Epithelial cell of esophagus (primary cell): ENCODE results near the gene GAS2.
A peak's percentile ranks its signal among the peaks of the same experiment; 100 is the strongest.

ENCODE experiments used
- DNase-seq: peaks from one replicate; pipeline ENCODE4 v3.0.0; 2010; ENCODE audit warnings: low read depth
- H3K4me3 ChIP-seq: 2 replicates; pipeline ENCODE4 v1.5.1; 2011; ENCODE audit warnings: mild to moderate bottlenecking, low read length, control low read depth
- CTCF ChIP-seq: IDR thresholded peaks from 2 replicates; pipeline ENCODE4 v1.5.1; 2011; ENCODE audit warnings: low read depth, mild to moderate bottlenecking, low read length, control low read depth, inconsistent platforms; ENCODE audit not compliant: insufficient read depth; ENCODE audit errors: missing control alignments

The GAS2 gene

GRCh38 chr11:22808571-22809197 is 142.3 kb downstream of the GAS2 start:
- no peak overlapping the region for H3K4me3 ChIP-seq
- TF ChIP-seq CTCF: no peak
- DNase-seq: peak; percentile 41

DNA sequence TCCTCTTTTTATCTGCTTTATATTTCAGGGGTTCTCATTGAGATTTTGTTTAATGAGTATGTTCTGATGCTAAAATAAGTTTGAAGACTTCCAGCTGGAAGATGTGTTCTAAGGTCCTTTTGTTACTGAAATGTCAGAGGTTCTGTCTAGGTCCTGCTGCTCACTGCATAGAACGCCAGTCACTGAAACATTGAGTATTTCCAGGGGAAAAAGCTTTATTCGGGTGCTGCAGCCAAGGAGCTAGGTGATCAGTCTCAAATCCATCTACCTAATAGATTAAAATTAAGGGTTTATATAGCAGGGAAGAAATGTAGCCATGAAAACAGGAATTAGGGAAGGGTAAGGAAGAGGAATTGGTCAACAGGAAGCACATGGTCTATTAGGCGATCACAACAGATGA is 143.5 kb downstream of the GAS2 start:
- DNase-seq: no peak
- TF ChIP-seq CTCF: no peak
- no peak overlapping the region for H3K4me3 ChIP-seq

- DNase-seq: no peak
- TF ChIP-seq CTCF: no peak
Observed at GRCh38 chr11:22822203-22822602, 155.8 kb downstream of the GAS2 start.

DNA sequence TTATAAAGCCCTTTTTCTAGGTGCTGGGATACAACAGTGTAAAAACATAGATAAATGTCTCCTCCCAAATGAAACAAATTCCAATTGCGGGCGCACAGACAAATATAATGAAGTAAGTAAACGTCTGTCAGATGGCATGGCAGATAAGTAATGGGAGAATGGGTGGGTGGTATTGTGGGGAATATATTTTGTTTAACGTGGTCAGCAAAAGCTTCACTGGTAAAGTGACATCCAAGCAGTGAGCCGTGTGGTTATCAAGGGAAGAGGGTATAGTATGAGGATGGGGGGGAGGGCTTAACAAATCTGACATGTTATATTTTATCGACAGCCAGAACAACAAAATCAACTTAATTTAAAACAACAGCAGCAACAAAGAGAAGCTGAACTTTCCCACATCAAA is 162.0 kb downstream of the GAS2 start:
- H3K4me3 ChIP-seq: no peak overlapping the region
- TF ChIP-seq CTCF: no peak
- DNase-seq: no peak

More at GRCh38 chr11:22822203-22822602, 155.8 kb downstream of the GAS2 start:
- no peak overlapping the region for H3K4me3 ChIP-seq

DNA sequence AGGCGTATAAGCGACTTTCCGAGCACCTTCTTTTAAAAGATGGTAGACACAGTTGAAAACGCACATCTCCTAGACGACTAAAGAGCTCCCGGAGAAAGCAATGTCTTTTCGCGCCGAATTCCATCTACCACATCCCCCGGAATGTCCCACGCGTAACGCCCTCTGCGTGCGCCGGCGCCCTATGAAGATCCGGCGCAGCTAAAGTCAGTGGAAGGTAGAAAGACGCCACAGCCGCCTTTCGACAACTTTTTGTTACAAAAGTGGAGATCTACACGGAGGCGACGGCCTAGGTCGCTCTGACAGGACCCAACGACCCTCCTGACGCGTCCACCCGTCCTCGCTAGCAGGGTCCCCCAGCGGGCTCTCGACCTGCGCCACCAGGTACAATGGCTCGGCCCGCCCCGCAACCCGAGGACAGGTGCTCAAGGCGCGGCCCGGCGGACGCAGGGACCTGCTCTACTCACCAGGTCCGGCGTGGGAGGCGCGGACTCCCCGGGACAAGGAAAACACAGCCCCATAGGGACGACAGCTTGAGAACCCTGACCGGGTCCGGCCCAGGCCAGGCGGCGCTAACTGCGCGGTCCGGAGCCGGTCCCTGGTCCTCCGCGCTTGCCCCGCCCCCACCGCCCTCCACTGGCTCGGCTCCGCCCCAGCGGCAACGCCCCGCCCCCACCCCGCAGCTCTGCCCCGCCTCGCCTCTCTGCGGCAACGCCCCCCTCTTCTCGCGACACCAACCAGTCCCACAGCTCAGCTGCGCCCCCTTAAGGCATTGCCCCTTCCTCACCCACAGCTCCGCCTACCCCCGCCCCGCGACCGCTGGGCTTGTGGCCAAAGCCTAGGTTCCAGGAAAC is 163.0 kb downstream of the GAS2 start, which contains the start of gene SVIP:
TSS of gene SVIP (minus strand) at position 571 of the 851 bp plus-strand sequence. CDS start at position 518, 53 bp downstream.
- peak within 1 kb of the TSS; percentile 75 for H3K4me3 ChIP-seq
- peak; percentile 93 for DNase-seq
- TF ChIP-seq CTCF: peak; percentile 61

DNA sequence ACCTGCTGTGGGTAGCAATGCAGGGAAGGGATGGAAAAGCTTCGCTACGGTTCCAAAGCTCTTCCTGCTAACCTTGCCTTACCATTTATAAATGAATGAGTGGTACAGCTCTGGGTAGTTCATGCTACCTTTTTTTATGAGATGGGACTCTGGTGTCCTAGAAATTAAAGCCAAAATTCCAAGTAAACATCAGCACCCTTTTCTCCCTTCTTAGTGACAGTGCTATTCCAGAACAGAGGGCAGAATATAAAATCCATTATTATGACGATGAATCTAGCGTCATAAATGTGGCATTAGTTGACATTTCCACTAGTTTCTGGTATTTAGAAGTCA is 163.6 kb downstream of the GAS2 start:
- no peak for DNase-seq
- H3K4me3 ChIP-seq: peak overlapping the region; percentile 14
- no peak for TF ChIP-seq CTCF
